Large intestine (tissue), 3 donors: Measurements from ENCODE around the gene CLIC3. TPM values are rescaled to one million over a fixed set of nuclear protein-coding genes. Genes with fewer than 3 reads are reported as not detected.
A peak's percentile ranks its signal among the peaks of the same experiment; 100 is the strongest.

Experiments used
- DNase-seq, 2 donors: peaks; one replicate each; pipeline versions ENCODE4 v3.0.0 to v3.0.0-alpha.2; 2013
- H3K27ac ChIP-seq: one replicate; pipeline ENCODE4 v1.5.1; 2013; ENCODE audit warnings: low read length
- H3K27me3 ChIP-seq: 2 replicates; pipeline ENCODE4 v1.6.1; 2013; ENCODE audit warnings: low read length; ENCODE audit not compliant: control insufficient read depth, insufficient read depth
- H3K36me3 ChIP-seq: 2 replicates; pipeline ENCODE4 v1.6.1; 2013; ENCODE audit warnings: low read length; ENCODE audit not compliant: control insufficient read depth, insufficient read depth
- H3K4me1 ChIP-seq: one replicate; pipeline ENCODE4 v1.6.1; 2013; ENCODE audit warnings: low read length; ENCODE audit not compliant: control insufficient read depth, insufficient read depth
- H3K4me3 ChIP-seq: one replicate; pipeline ENCODE4 v1.5.1; 2013; ENCODE audit warnings: low read length
- H3K9me3 ChIP-seq: one replicate; pipeline ENCODE4 v1.6.1; 2013; ENCODE audit warnings: mild to moderate bottlenecking, low read depth, low read length, moderate library complexity; ENCODE audit not compliant: control insufficient read depth
- WGBS: methylation state at CpG from one replicate; pipeline ENCODE4 v1.1.5; 2013; ENCODE audit warnings: low lambda C conversion rate; ENCODE audit not compliant: insufficient coverage; 5-methylcytosine and 5-hydroxymethylcytosine counted together
- polyA plus RNA-seq: library from polyadenylated mRNA; unstranded; fragments of 120-200 nt; gene quantifications from one replicate; pipeline ENCODE4 v1.2.1, GENCODE V29; 2013

The CLIC3 gene
- polyA plus RNA-seq, 1 donor, result 3.6 TPM

- Histone ChIP-seq H3K4me3 (no peak overlapping the region), H3K36me3 (no peaks in the 10 kb centered on the region), H3K9me3 (no peaks in the 10 kb centered on the region), H3K27me3 (peaks cover 17% of the 10 kb centered on the region), H3K4me1 (peaks cover 12% of the 10 kb centered on the region), H3K27ac (no peak overlapping the region)
- no CpG with 5 or more reads among the region's 22 CpGs for WGBS
- DNase-seq, result peak in 1 of 2 donors; percentile 54
Observed at GRCh38 chr9:136964171-136964689, 32.1 kb downstream of the CLIC3 start.

GRCh38 chr9:136963751-136964150, 32.6 kb downstream of the CLIC3 start:
- no peaks in the 10 kb centered on the region for H3K9me3 ChIP-seq
- H3K27me3 ChIP-seq, result peaks cover 17% of the 10 kb centered on the region
- no peak overlapping the region for H3K4me3 ChIP-seq
- H3K36me3 ChIP-seq, result no peaks in the 10 kb centered on the region
- DNase-seq, result no peak
- peaks cover 12% of the 10 kb centered on the region for H3K4me1 ChIP-seq
- no peak overlapping the region for H3K27ac ChIP-seq
- WGBS, result no CpG with 5 or more reads among the region's 12 CpGs

GRCh38 chr9:136963341-136963740, 33.0 kb downstream of the CLIC3 start:
- Histone ChIP-seq H3K4me3 (no peak overlapping the region), H3K27me3 (peaks cover 17% of the 10 kb centered on the region), H3K36me3 (no peaks in the 10 kb centered on the region), H3K4me1 (peaks cover 12% of the 10 kb centered on the region), H3K9me3 (no peaks in the 10 kb centered on the region), H3K27ac (no peak overlapping the region)
- no peak for DNase-seq
- WGBS, result no CpG with 5 or more reads among the region's 15 CpGs

GRCh38 chr9:136962701-136963248, 33.6 kb downstream of the CLIC3 start:
- DNase-seq, result no peak
- H3K9me3 ChIP-seq, result no peaks in the 10 kb centered on the region
- no peak overlapping the region for H3K4me3 ChIP-seq
- H3K4me1 ChIP-seq, result peaks cover 12% of the 10 kb centered on the region
- peaks cover 17% of the 10 kb centered on the region for H3K27me3 ChIP-seq
- WGBS, result no CpG with 5 or more reads among the region's 11 CpGs
- no peaks in the 10 kb centered on the region for H3K36me3 ChIP-seq
- H3K27ac ChIP-seq, result no peak overlapping the region

- Histone ChIP-seq H3K36me3 (no peaks in the 10 kb centered on the region), H3K4me3 (no peak overlapping the region), H3K9me3 (no peaks in the 10 kb centered on the region), H3K4me1 (peaks cover 12% of the 10 kb centered on the region), H3K27me3 (peaks cover 17% of the 10 kb centered on the region), H3K27ac (no peak overlapping the region)
- no peak for DNase-seq
- WGBS, result no CpG with 5 or more reads among the region's 9 CpGs
Observed at GRCh38 chr9:136962163-136962562, 34.2 kb downstream of the CLIC3 start.

GRCh38 chr9:136961279-136962065, 34.9 kb downstream of the CLIC3 start:
- Histone ChIP-seq H3K27me3 (peaks cover 16% of the 10 kb centered on the region), H3K27ac (no peak overlapping the region), H3K4me1 (peaks cover 12% of the 10 kb centered on the region), H3K9me3 (peaks cover 4% of the 10 kb centered on the region), H3K36me3 (no peaks in the 10 kb centered on the region), H3K4me3 (no peak overlapping the region)
- no CpG with 5 or more reads among the region's 23 CpGs for WGBS
- no peak for DNase-seq

GRCh38 chr9:136960938-136961275, 35.5 kb downstream of the CLIC3 start:
- H3K4me3 ChIP-seq, result no peak overlapping the region
- no peak for DNase-seq
- peaks cover 10% of the 10 kb centered on the region for H3K27me3 ChIP-seq
- H3K4me1 ChIP-seq, result peaks cover 8% of the 10 kb centered on the region
- H3K36me3 ChIP-seq, result no peaks in the 10 kb centered on the region
- no CpG with 5 or more reads among the region's 15 CpGs for WGBS
- H3K27ac ChIP-seq, result no peak overlapping the region
- peaks cover 5% of the 10 kb centered on the region for H3K9me3 ChIP-seq

GRCh38 chr9:136960212-136960937, 36.0 kb downstream of the CLIC3 start:
- Histone ChIP-seq H3K4me3 (no peak overlapping the region), H3K9me3 (peaks cover 5% of the 10 kb centered on the region), H3K27me3 (peaks cover 7% of the 10 kb centered on the region), H3K27ac (no peak overlapping the region), H3K36me3 (no peaks in the 10 kb centered on the region), H3K4me1 (peaks cover 8% of the 10 kb centered on the region)
- no peak for DNase-seq
- no CpG with 5 or more reads among the region's 19 CpGs for WGBS

- WGBS, result no CpG with 5 or more reads among the region's 28 CpGs
- DNase-seq, result no peak
- Histone ChIP-seq H3K9me3 (peaks cover 5% of the 10 kb centered on the region), H3K4me1 (peaks cover 3% of the 10 kb centered on the region), H3K36me3 (peaks cover 2% of the 10 kb centered on the region), H3K27me3 (peaks cover 5% of the 10 kb centered on the region), H3K4me3 (no peak overlapping the region), H3K27ac (no peak overlapping the region)
Observed at GRCh38 chr9:136958898-136959850, 37.2 kb downstream of the CLIC3 start.

GRCh38 chr9:136958473-136958872, 37.9 kb downstream of the CLIC3 start:
- WGBS, result no CpG with 5 or more reads among the region's 7 CpGs
- Histone ChIP-seq H3K4me1 (no peaks in the 10 kb centered on the region), H3K27ac (no peak overlapping the region), H3K36me3 (peaks cover 4% of the 10 kb centered on the region), H3K4me3 (no peak overlapping the region), H3K27me3 (peaks cover 5% of the 10 kb centered on the region), H3K9me3 (peaks cover 5% of the 10 kb centered on the region)
- DNase-seq, result no peak
